ENCODE data around the gene RFX8.
"Not testable (repeated sequence)": the region's sequence is repeated elsewhere in the genome, so short reads cannot be mapped to it uniquely, and the experiment has no call there.

Gene RFX8

GRCh38 chr2:101371636-101372035 lies 103.3 kb downstream of the RFX8 start:
- no peak for DNase-seq

- no peak for DNase-seq
Observed at GRCh38 chr2:101369100-101369499, 105.8 kb downstream of the RFX8 start.

- no peak for DNase-seq
Observed at GRCh38 chr2:101368376-101368775, 106.5 kb downstream of the RFX8 start.

- DNase-seq: no peak
Observed at GRCh38 chr2:101367508-101367907, 107.4 kb downstream of the RFX8 start.

GRCh38 chr2:101364878-101365277 lies 110.0 kb downstream of the RFX8 start:
- no peak for DNase-seq

- no peak for DNase-seq
Observed at GRCh38 chr2:101362777-101363176, 112.1 kb downstream of the RFX8 start.

- no peak for DNase-seq
Observed at GRCh38 chr2:101362316-101362715, 112.6 kb downstream of the RFX8 start.

- DNase-seq: no peak
Observed at GRCh38 chr2:101361522-101361921, 113.4 kb downstream of the RFX8 start.

- no peak for DNase-seq
Observed at GRCh38 chr2:101361121-101361520, 113.8 kb downstream of the RFX8 start.

- DNase-seq: no peak
Observed at GRCh38 chr2:101360232-101360631, 114.7 kb downstream of the RFX8 start.

GRCh38 chr2:101359410-101359954 lies 115.4 kb downstream of the RFX8 start:
- DNase-seq: no peak

GRCh38 chr2:101357376-101357775 lies 117.5 kb downstream of the RFX8 start:
- no peak for DNase-seq

GRCh38 chr2:101356521-101356920 lies 118.4 kb downstream of the RFX8 start:
- DNase-seq: no peak

GRCh38 chr2:101356055-101356454 lies 118.9 kb downstream of the RFX8 start:
- DNase-seq: no peak

- no peak for DNase-seq
Observed at GRCh38 chr2:101355401-101356054, 119.4 kb downstream of the RFX8 start.

- no peak for DNase-seq
Observed at GRCh38 chr2:101354420-101355311, 120.2 kb downstream of the RFX8 start.

- not testable (repeated sequence) for DNase-seq
Observed at GRCh38 chr2:101352631-101353030, 122.3 kb downstream of the RFX8 start.

GRCh38 chr2:101351207-101351606 lies 123.7 kb downstream of the RFX8 start:
- no peak for DNase-seq

GRCh38 chr2:101349893-101350662 lies 124.8 kb downstream of the RFX8 start:
- DNase-seq: no peak

GRCh38 chr2:101348883-101349282 lies 126.0 kb downstream of the RFX8 start:
- DNase-seq: no peak

All from DMS 273 treated with DMSO at 0.1 percent for 48 hours (cell line).